AG04450 (cell line): ENCODE results near the gene ZDHHC7. TPM values are rescaled to one million over a fixed set of nuclear protein-coding genes. Genes with fewer than 3 reads are reported as not detected.

ENCODE experiments used
- CTCF ChIA-PET: fragments of 300-600, 350-600 bp; formaldehyde crosslinking; extraction: SDS; loops from one replicate; lab custom pipeline; 2022; ENCODE audit warnings: antibody characterized with exemption, inconsistent platforms; lab: Charles Lee
- POLR2A ChIA-PET: fragments of 350-600 bp; formaldehyde crosslinking; extraction: SDS; loops from one replicate; lab custom pipeline; 2021; ENCODE audit warnings: antibody characterized with exemption, inconsistent platforms; lab: Yijun Ruan, JAX
- DNase-seq: peaks from one replicate; pipeline ENCODE4 v3.0.0-alpha.2; 2011; ENCODE audit warnings: low read depth, low spot score
- H3K27ac ChIP-seq: one replicate; pipeline ENCODE4 v1.5.1; 2012; ENCODE audit warnings: low read depth, low read length, control low read depth
- H3K27me3 ChIP-seq: one replicate; pipeline ENCODE4 v1.6.0; 2012; ENCODE audit warnings: low read length; ENCODE audit not compliant: control insufficient read depth, insufficient read depth
- H3K4me3 ChIP-seq: 2 replicates; pipeline ENCODE4 v1.5.1; 2011; ENCODE audit warnings: mild to moderate bottlenecking, low read depth, low read length, control low read depth
- H3K9me3 ChIP-seq: 2 replicates; pipeline ENCODE4 v1.5.1; 2012; ENCODE audit warnings: low read length; ENCODE audit not compliant: control insufficient read depth, insufficient read depth
- CTCF ChIP-seq: IDR thresholded peaks from 2 replicates; pipeline ENCODE4 v1.5.1; 2011; ENCODE audit warnings: low read depth, low read length, control low read depth, inconsistent platforms
- polyA plus RNA-seq: library from polyadenylated mRNA; depleted of rRNA; stranded (reverse); fragments of >200 nt; gene quantifications from 2 replicates; pipeline ENCODE4 v1.2.3, GENCODE V29; 2011

Gene ZDHHC7
- polyA plus RNA-seq, 1 experiment: 136 TPM

GRCh38 chr16:84975066-84975465, 36.3 kb downstream of the ZDHHC7 start:
- ChIA-PET CTCF (interaction anchor here (9.9 kb wide), 1 partner anchor 237 kb away, joined by 99 read pairs; no protein-coding TSS in a partner anchor), POLR2A (no interaction called here)
- Histone ChIP-seq H3K9me3 (no peaks in the 10 kb centered on the region; the same call in 1 of the 2 replicates), H3K27ac (no peak overlapping the region), H3K4me3 (no peak overlapping the region), H3K27me3 (no peaks in the 10 kb centered on the region)
- TF ChIP-seq CTCF: no peak
- DNase-seq: no peak

- POLR2A ChIA-PET: no interaction called here
- H3K9me3 ChIP-seq: no peaks in the 10 kb centered on the region; the same call in 1 of the 2 replicates
- TF ChIP-seq CTCF: no peak
- H3K4me3 ChIP-seq: no peak overlapping the region
- no peak for DNase-seq
- H3K27ac ChIP-seq: no peak overlapping the region
- no peaks in the 10 kb centered on the region for H3K27me3 ChIP-seq
- CTCF ChIA-PET: interaction anchor here (1.2 to 9.9 kb wide), 4 partner anchors 22 to 351 kb away, joined by 4 to 99 read pairs (median 29); no protein-coding TSS in a partner anchor
Observed at GRCh38 chr16:84973776-84974523, 37.4 kb downstream of the ZDHHC7 start.

GRCh38 chr16:84973236-84973635, 38.1 kb downstream of the ZDHHC7 start:
- H3K4me3 ChIP-seq: no peak overlapping the region
- no peak for TF ChIP-seq CTCF
- ChIA-PET CTCF (interaction anchor here (0.7 to 9.9 kb wide), 8 partner anchors 21 to 350 kb away, joined by 4 to 186 read pairs (median 10); partner anchors contain the start of gene KIAA0513), POLR2A (interaction anchor here (0.6 to 1.9 kb wide), 6 partner anchors 26 to 294 kb away, joined by 3 to 9 read pairs (median 3); partner anchors contain the start of genes KIAA0513 and ZDHHC7)
- H3K9me3 ChIP-seq: no peaks in the 10 kb centered on the region; the same call in 1 of the 2 replicates
- no peaks in the 10 kb centered on the region for H3K27me3 ChIP-seq
- no peak for DNase-seq
- peak overlapping the region; percentile 90 for H3K27ac ChIP-seq

- CTCF ChIA-PET: interaction anchor here (0.6 to 9.9 kb wide), 38 partner anchors 8 to 348 kb away, joined by 3 to 186 read pairs (median 4); partner anchors contain the start of gene KIAA0513
- peak; percentile 64 for DNase-seq
- TF ChIP-seq CTCF: peak; percentile 85
- Histone ChIP-seq H3K27ac (no peak overlapping the region), H3K27me3 (no peaks in the 10 kb centered on the region), H3K4me3 (no peak overlapping the region), H3K9me3 (peaks cover 8% of the 10 kb centered on the region; the same call in 1 of the 2 replicates)
- POLR2A ChIA-PET: interaction anchor here (1.2 kb wide), 1 partner anchor 217 kb away, joined by 4 read pairs; no protein-coding TSS in a partner anchor
Observed at GRCh38 chr16:84970447-84971127, 40.7 kb downstream of the ZDHHC7 start.
